Activated CD8-positive, alpha-beta memory T cell treated with anti-CD3 and anti-CD28 coated beads, Interleukin-2, amount 50 U/mL, for 24 hours (primary cell): ENCODE results near the gene TNK2.
"Not testable (repeated sequence)": the region's sequence is repeated elsewhere in the genome, so short reads cannot be mapped to it uniquely, and the experiment has no call there.

Experiments used
- DNase-seq: peaks from one replicate; pipeline ENCODE4 v3.0.0-alpha.2; 2020; ENCODE audit errors: extremely low read depth

TNK2 gene

DNA sequence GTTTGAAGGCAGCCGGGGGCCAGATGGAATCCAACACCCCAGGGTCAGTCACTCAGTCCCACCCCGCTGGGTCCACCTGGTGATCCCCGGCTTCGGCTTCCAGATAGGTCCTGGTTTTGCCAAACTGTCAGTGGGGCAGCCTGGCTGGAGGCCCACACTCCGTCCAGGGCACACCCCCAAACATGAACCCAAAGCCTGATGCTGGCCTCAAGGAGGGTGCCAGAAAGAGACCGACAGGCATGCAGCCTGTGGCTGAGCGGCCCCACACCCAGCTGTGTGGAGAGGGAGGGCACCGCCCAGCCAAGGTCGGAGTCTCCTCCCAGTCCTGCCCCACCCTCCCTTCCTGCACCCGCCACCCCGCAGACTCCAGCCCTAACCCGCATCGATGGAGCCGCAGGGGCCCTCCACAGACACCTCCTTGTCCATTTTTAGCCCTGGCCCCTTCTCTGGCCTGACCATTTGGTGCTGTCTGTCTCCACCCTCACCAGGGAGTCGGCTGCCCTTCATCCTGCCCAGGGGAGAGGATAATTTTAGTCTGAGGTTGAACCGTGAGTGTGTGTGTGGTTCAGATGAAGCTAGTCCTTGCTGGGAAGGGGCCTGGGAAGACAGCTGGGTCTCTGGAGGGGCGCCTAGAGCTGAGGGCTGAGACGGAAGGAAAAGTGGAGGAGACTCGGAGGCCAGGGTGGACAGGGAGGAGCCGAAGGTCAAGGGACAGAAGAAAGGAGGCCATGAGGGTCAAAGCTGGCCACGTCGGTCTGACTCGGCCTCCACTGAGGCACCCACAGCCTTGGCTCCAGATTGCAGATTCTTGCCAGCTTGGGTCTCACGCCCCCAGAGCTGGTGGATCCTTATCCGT is 23.1 kb downstream of the TNK2 start:
- no peak for DNase-seq

DNA sequence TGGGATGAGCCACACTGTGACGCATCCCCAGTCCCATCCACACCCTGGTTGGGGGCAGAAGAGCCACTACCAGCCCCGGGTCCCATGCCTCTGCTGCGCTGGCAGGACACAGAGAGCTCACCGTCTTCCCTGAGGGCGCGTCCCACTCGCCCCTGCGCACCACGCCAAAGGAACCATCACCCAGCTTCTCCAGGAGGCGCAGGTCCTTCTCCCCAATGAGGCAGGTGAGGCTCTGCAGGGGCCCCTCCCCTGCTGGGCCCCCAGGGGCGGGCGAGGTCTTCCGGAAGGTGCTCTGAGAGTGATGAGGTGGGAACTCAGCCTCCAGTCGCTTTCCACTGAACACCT is 23.7 kb downstream of the TNK2 start:
- no peak for DNase-seq

DNA sequence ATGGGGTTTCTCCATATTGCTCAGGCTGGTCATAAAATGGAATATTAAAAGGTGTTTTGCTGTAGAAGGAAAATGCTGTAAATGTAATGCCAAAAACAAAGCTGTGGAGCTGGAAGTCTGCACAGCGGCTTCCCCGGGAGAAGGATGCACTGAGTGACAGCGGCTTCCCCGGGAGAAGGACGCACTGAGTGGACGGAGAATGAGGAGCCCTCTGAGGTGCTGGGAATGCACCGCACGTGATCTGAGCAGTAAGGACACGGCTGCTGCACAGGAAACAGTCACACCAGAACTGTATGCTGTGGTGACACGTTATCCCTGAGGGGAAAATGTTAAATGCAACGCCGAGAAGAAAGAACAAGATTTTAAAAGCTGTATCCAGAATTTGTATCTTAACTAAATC is 24.6 kb downstream of the TNK2 start:
- no peak for DNase-seq

DNA sequence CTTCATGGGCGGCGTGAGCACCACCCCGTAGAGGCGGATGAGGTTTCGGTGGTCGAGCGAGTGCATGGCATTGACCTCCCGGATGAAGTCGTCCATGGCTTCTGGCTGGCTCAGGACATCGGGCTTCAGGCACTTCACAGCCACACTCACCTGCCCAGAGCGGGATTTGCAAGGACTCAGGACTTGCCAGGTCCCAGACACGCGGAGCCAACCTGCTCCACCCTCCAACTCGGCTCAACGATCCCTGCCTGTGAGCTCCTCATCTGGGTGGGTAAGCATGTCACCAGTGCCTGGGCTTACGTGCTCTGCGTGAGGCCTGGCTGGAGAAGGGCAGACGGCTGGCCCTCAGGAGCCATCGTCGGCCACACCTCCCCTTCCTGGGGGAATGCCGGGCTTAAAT is 25.2 kb downstream of the TNK2 start:
- no peak for DNase-seq

DNA sequence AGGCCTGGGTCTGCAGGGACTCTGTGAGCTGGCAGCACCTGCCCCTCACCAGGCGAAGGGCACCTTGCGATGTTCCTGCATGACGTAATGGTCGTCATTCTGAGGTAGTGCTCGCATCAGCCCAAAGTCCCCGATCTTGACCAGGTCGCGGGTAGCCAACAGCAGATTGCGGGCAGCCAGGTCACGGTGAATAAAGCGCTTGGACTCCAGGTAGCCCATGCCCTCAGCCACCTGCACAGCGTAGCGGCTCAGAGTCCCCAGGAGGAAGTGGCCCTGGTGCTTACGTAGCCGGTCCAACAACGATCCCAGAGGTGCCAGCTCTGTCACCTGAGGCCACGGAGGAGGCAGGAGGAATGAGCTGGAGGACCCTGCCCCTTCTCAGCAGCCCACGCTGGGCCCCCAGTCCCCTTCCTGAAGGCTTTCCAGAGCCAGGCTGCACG is 26.3 kb downstream of the TNK2 start:
- DNase-seq: no peak

DNA sequence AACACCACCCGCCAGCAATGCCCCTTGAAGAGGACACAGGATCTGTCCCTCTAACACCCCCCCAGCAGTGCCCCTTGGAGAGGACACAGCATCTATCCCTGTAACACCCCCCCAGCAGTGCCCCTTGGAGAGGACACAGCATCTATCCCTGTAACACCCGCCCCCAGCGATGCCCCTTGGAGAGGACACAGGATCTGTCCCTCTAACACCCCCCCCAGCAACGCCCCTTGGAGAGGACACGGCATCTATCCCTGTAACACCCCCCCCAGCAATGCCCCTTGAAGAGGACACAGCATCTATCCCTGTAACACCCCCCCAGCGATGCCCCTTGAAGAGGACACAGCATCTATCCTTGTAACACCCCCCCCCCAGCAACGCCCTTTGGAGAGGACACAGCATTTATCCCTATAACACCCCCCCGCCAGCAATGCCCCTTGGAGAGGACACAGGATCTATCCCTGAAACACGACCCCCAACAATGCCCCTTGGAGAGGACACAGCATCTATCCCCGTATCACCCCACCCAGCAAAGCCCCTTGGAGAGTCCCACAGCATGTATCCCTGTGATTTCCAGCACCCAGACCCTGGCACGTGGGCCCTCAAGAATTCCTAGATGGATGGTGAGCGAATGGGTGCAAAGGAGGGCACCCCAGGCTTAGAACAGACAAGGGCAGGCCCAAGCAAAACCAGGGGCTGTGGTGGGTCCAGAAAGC is 26.9 kb downstream of the TNK2 start:
- DNase-seq: no peak

DNA sequence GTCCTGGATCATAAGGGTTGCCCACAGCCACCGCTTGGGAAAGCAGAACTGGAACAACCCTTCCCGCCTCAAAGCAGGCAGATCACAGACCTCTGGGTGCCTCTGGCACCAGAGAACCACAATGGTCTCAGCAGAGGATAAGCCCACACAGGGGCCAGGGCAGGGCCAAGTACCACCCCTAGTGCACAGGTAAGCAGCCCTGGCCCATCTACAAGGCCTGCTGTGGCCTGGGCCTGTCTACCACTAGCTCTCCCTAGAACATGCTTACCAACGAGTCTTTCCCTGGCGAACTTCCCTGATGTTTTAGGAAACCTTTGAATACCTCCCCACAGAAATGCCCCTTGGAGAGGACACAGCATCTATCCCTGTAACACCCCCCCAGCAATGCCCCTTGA is 28.3 kb downstream of the TNK2 start:
- DNase-seq: no peak

DNA sequence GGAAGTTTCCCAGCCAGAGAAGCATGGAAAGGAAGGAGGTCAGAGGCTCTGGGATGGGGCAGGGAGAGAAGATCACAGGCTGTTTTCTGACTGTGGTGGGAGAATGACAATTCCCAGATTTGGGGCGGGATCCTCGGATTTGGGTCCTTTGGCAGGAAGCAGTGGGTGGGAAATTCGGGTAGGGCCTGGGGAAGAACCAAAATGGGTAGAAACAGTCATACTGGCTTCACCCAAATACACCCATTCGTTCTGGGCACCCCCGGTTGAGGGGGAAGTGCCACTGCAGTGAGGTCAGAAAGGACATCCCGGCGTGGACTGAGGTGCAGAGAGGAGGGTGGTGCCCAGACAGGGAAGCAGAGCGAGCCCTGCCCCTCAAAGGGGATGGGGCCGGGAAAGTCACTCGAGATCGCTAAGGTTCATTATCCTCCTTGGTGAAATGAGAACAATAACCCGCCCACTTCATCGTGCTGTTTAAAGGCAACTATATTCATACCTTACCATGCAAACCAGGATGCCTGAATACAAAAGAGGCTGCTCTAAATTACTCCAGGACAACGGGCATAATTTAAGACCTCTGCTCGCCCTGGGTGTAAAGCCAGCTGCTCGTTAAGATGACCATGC is 28.8 kb downstream of the TNK2 start:
- no peak for DNase-seq

DNA sequence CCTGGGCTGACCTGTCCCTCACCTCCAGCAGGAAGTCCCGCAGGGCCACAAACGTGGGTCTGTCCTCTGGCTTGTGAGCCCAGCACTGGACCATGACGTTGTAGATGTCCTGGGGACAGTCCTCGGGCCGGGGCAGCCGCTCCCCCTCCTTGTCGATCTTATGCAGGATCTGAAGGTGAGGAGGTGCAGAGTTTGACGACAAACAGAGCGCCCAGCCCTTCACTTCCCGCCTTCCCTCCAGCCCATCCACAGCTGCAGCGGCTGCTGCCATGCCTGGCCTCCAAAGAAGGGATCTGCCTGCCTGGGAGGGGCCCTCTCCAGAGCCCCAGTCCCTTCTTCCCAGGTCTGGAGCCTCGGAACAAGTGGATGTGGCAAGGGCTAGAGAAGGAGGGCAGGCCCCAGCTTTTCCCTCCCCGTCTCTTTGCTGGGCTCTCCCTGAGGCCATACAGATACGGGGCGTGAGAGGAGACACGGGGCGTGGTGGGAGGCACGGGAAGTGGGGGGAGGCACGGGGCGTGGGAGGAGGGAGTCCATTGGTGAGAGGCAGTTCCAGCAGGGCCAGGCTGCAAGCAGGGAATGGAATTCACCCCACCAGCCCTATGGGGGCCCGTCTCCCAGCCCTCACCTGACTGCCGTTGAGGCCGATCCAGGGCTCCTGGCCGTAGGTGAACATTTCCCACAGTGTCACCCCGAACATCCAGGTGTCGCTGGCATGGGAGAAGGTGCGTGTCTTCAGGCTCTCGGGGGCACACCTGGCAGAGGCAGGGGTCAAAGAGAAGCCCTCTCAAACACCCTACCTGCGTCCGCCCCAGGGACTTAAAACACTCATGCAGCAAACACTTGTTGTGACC is 29.7 kb downstream of the TNK2 start:
- DNase-seq: no peak

DNA sequence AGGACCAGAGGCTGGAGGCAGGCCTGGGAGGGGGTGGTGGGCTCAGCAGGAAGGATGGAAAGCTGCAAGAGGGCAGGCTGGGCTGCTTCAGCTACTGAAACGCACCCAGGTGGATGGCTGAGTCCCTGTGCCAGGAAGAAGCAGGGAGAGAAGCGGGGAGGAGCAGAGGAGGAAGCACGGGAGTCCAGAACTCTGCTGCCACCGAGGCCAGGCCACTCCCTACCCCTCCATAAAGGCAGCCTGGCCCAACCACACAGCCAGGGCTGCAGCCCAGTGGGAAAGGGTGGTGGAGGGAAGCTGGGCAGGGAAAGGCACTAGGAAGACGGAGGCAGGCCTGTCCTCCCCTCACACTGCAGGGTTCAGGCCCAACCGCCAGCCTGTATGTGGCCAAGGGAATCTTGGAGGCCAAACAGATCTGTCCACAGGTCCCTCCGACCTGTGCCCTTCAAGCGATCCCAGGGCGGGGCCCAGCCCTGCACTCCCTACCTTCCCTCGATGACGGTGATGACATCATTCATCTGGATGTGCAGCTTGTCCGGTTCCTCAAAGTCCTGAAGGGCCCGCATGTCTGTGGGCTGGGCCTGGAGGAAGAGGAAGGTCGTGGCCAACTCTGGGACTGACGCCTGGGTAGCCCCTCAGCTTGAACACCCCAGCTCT is 30.5 kb downstream of the TNK2 start:
- DNase-seq: no peak

DNA sequence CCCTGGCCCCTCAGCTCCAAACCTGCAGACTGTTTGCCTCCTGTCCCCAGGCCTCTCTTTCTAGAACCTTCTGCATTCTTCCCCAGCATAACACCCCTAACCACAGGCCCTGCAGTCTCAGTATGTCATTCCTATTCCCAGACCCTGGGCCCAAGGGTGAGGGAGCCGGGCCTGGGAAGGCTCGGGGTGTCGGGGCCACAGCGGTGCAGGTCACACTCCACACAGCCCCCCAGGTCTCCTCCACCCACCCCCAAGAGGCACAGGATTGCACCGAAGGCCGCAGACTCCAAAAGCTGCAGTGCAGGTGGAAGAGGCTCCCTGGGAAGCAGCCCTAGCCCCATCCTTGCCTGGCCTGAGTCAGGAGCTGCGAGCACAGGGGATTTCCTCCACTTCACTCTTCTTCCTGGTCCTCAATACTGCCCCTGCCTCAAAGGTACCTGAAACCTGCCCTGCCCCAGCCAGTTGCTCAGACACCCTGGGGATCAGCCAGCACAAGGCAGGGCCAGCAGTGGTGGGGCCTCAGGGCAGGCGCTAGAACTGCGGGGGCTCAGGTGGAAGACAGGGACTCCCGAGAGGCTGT is 31.1 kb downstream of the TNK2 start:
- no peak for DNase-seq

DNA sequence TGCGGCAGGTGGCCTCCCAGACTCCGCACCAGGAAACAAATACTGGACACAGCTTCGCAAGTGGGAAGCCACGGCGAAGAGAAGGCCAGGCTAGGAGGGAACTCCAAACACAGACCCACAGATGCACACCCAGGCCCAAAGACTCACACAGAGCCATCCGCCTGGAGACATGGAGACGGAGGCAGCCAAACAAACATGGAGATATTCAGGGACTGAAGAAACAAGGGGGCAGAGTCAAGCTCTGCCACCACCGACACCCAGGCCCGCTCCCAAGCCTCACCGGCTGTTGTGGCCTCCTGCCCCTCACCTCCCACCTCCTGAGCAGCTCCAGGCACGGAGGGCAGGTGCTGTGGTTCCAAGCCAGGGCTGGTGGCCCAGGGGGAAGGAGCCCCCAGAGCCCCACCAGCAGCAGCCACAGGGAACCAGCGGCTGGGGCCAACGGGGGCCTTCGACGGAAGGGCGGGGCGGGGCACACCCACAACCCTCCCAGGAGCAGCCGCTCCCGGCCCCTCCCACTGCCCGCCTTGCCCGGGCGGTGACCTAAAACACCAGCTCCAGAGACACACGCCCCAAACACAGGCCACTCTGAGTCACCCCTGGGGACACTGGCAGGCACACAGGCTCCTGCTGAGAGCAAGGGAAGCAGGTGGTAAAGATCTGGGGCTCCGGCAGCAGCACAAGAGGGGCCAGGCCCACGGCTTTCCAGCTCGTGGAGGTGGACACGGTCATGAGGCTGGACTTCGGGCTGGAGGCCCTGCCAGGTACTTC is 31.9 kb downstream of the TNK2 start:
- no peak for DNase-seq

DNA sequence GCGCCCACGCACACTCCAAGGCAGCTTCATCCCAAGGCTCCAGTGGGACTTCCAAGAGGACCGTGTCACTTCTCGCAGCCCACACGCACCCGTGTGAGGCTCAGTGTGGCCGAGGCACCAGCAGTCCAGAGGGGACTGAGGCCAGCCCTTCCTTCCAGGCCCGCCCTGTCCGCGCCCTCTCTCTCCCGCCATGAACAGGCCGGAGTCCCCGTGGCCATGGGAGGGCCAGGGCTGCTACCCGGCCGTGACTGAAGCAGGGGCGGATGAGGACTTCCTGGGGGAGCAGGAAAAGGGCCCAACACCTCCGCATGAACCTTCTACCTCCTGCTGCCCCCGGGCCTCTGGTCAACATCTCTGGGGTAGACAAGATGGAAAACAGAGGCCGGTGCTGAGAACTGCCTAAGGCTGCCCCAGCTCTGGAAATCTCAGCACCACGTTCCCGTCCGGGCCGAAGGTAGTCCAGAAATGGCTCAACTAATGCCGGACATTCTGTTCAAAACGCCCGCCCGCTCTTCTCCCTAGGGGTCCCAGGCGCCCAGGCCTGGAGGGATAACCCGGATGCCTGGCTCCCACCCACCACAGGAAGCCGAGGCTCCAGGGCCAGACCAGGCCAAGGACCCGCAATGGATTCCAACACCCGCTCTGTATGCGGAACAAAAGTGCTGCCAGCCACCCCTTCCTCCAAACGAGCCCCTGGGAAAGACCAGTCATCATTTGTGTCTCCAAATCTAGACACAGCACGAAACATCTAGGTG is 32.7 kb downstream of the TNK2 start:
- no peak for DNase-seq

DNA sequence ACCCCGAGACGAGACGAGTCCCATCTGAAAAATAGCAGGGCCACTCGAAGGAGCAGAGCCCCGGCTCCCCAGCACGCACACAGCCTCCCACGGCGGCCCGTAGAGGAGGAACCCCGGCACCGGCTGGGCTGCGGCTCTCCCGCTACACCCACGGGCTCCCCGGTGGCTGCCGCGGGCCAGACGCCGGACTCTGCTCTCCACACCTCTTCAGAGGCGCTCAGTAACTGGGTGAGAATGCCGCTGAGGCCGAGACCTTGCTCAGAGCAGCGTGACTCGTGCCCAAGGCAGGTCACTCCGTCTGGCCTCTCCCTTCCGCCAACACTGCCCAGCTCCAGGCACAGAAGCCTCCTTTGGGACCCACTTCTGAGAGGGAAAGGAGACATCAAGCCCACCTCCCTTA is 34.4 kb downstream of the TNK2 start:
- DNase-seq: no peak

DNA sequence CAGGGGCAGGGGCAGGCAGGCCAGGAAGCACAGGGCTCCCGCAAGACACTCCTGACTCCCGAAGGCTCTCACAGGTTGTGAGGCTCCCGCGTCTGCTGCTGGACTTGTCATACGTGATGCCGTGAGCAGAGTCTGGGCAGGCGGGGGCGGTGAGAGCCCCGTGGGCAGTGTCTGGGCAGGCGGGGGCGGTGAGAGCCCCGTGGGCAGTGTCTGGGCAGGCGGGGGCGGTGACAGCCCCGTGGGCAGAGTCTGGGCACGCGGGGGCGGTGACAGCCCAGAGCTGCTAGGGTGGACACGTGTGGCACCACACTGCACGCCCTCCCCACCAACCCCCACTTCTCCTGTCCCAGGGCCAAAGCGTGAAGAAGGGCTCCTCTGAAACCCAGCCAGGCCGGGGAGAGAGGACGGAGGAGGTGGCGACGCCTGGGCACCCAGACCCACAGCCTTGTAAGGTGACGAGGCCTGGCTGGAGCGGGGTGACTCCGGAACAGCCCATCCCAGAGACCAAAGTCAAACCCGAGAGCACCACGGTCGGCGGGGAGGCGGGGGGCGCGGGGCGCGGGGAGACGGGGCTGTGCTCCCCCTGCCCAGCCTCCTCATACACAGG is 35.0 kb downstream of the TNK2 start:
- no peak for DNase-seq

DNA sequence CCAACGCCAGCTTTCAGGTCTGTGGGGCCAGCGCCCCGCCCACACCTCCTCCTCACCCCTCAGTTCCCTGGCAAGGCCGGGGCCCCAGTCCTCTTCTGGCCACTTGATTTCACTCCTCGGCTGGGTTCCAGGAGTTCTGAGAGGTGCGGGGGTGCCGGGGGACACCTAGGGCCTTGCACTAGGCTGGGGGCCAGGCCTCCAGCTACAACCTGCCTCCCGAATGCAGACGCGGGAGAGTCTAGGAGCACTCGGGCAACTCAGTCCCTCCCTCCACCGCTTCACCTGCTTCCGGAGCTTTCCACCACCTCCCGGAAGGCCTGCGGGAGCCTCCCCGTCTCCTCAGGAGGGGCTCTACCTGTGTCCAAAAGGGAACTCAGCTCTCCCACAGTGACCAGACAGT is 35.6 kb downstream of the TNK2 start:
- no peak for DNase-seq

DNA sequence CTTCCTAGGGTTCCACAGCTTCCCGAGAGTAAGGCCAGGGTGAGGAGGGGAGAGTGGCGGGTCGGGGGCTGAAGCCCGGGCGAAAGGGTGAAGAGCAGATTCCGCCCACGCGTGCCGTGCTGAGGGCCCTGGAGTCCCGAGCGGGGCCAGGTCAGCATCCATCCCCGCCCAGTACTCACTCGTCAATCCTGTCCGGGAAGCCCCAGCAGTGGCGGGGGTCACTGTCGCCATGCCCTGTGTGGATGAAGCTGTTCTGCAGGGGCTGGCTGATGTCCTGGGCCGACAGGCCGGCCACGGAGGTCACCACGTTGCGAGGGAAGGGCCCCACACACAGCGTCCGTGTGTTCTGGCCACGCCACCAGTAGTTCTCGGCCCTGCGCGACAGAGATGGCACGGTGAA is 36.3 kb downstream of the TNK2 start:
- no peak for DNase-seq

DNA sequence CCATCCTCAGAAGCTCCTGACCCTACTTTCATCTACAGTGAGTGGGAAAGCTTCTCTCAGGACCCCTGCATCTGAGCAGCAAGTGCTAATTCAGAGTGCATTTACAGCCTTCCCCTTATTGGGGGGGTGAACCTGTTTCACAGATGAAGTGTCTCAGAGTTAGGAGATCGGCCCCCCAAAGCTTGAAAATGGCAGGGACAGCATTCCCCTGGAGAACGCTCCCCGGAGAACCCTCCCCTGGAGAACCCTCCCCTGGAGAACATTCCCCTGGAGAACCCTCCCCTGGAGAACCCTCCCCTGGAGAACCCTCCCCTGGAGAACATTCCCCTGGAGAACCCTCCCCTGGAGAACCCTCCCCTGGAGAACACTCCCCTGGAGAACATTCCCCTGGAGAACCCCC is 36.7 kb downstream of the TNK2 start:
- not testable (repeated sequence) for DNase-seq

DNA sequence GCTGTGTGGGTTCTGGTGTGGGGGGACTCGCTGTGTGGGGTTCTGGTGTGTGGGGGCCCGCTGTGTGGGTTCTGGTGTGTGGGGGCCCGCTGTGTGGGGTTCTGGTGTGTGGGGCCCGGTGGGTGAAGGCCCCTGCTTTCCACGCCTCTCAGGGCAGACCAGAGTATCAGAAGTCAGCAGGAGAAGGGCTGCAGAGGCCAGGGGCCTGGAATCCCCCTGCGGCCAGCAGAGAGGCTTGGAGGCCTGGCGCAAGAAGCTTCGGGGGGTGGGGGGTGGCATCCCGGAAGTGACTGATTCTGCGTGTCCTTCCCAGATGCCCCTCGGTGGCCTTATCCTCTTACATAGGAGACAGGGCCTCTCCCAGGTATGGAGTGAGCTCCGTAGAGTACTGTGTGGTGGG is 37.4 kb downstream of the TNK2 start:
- no peak for DNase-seq
